Brain microvascular endothelial cell (primary cell): ENCODE results near the gene HMGCL.
"Not testable (repeated sequence)": the region's sequence is repeated elsewhere in the genome, so short reads cannot be mapped to it uniquely, and the experiment has no call there.

Experiments used
- DNase-seq: peaks from one replicate; pipeline ENCODE4 v3.0.0-alpha.2; 2020
- H3K27ac ChIP-seq: fragments of 250-450 bp; sonication (Bioruptor Pico); 2 replicates; pipeline ENCODE4 v1.5.1; 2020; ENCODE audit warnings: mild to moderate bottlenecking, moderate library complexity
- H3K27me3 ChIP-seq: fragments of 250-450 bp; sonication (Bioruptor Pico); replicated peaks from 2 replicates; pipeline ENCODE4 v1.5.1; 2020; ENCODE audit warnings: mild to moderate bottlenecking
- H3K36me3 ChIP-seq: fragments of 250-450 bp; sonication (Bioruptor Pico); replicated peaks from 2 replicates; pipeline ENCODE4 v1.5.1; 2020; ENCODE audit warnings: mild to moderate bottlenecking
- H3K4me3 ChIP-seq: 2 replicates; pipeline ENCODE4 v1.5.1; 2011; ENCODE audit warnings: low read depth, mild to moderate bottlenecking, control low read depth, low read length, moderate library complexity
- CTCF ChIP-seq: IDR thresholded peaks from 2 replicates; pipeline ENCODE4 v1.5.1; 2011; ENCODE audit warnings: low read depth, mild to moderate bottlenecking, moderate library complexity, low read length, control low read depth, inconsistent platforms; ENCODE audit errors: missing control alignments
- in situ Hi-C: cut with HindIII; loops from 2 replicates; pipeline ENCODE4 v1.10.0; 2017; ENCODE audit warnings: low sequenced_read_pairs, low pct_ligation_motif_present

Gene HMGCL

GRCh38 chr1:23798662-23799142, 26.5 kb downstream of the HMGCL start:
- in situ Hi-C loops: no loop called here
- H3K27me3 ChIP-seq: no peaks in the 10 kb centered on the region
- H3K36me3 ChIP-seq: peaks cover 37% of the 10 kb centered on the region
- no peak overlapping the region for H3K27ac ChIP-seq
- H3K4me3 ChIP-seq: no peak overlapping the region
- peak; percentile 36 for TF ChIP-seq CTCF
- no peak for DNase-seq

- no peak for TF ChIP-seq CTCF
- H3K27ac ChIP-seq: no peak overlapping the region
- H3K36me3 ChIP-seq: peaks cover 46% of the 10 kb centered on the region
- no peak for DNase-seq
- no peak overlapping the region for H3K4me3 ChIP-seq
- in situ Hi-C loops: no loop called here
- H3K27me3 ChIP-seq: no peaks in the 10 kb centered on the region
These were observed 27.5 kb downstream of the HMGCL start for GRCh38 chr1:23797478-23798448.

GRCh38 chr1:23796466-23797271, 28.6 kb downstream of the HMGCL start:
- Histone ChIP-seq H3K27ac (no peak overlapping the region), H3K4me3 (no peak overlapping the region), H3K27me3 (no peaks in the 10 kb centered on the region), H3K36me3 (peaks cover 48% of the 10 kb centered on the region)
- no peak for DNase-seq
- TF ChIP-seq CTCF: no peak
- in situ Hi-C loops: no loop called here

- in situ Hi-C loops: no loop called here
- Histone ChIP-seq H3K36me3 (peaks cover 48% of the 10 kb centered on the region), H3K27ac (no peak overlapping the region), H3K4me3 (no peak overlapping the region), H3K27me3 (no peaks in the 10 kb centered on the region)
- no peak for DNase-seq
- no peak for TF ChIP-seq CTCF
These were observed 29.4 kb downstream of the HMGCL start for GRCh38 chr1:23795676-23796465.

GRCh38 chr1:23794732-23795182, 30.5 kb downstream of the HMGCL start:
- H3K27me3 ChIP-seq, DNase-seq, H3K4me3 ChIP-seq, in situ Hi-C loops, H3K27ac ChIP-seq: not testable (repeated sequence)
- H3K36me3 ChIP-seq: peaks cover 48% of the 10 kb centered on the region
